Progenitor cell of endocrine pancreas (in vitro differentiated cells): ENCODE results near the gene NDOR1. TPM values are rescaled to one million over a fixed set of nuclear protein-coding genes. Genes with fewer than 3 reads are reported as not detected.

ENCODE experiments used
- DNase-seq: peaks from one replicate; pipeline ENCODE4 v3.0.0; 2021; ENCODE audit warnings: low spot score; ENCODE audit not compliant: unreplicated experiment
- H3K27ac Mint-ChIP-seq: 2 replicates; pipeline ENCODE4 v1.8.0; 2021; ENCODE audit warnings: mild to moderate bottlenecking, moderate library complexity, mixed read lengths
- H3K27me3 Mint-ChIP-seq: 2 replicates; pipeline ENCODE4 v1.8.0; 2021; ENCODE audit warnings: mixed read lengths
- H3K36me3 Mint-ChIP-seq: 2 replicates; pipeline ENCODE4 v1.8.0; 2022; ENCODE audit warnings: mixed read lengths; ENCODE audit not compliant: insufficient read depth
- H3K4me1 Mint-ChIP-seq: 2 replicates; pipeline ENCODE4 v1.8.0; 2021; ENCODE audit warnings: low read depth, mixed read lengths
- H3K4me3 Mint-ChIP-seq: 2 replicates; pipeline ENCODE4 v1.8.0; 2021; ENCODE audit warnings: low read depth, mild to moderate bottlenecking, moderate library complexity, mixed read lengths
- H3K9me3 Mint-ChIP-seq: 2 replicates; pipeline ENCODE4 v1.8.0; 2021; ENCODE audit warnings: low read depth, mixed read lengths
- total RNA-seq: library from RNA; stranded (reverse); gene quantifications from 2 replicates; pipeline ENCODE4 v1.2.1, GENCODE V29; 2021
- TF ChIP-seq, protein P1 (sequence below): fragments of 200-600 bp; sonication (generic); IDR thresholded peaks from one replicate; pipeline ENCODE4 v1.5.0; 2021; ENCODE audit warnings: antibody characterized with exemption, mild to moderate bottlenecking; ENCODE audit not compliant: unreplicated experiment

NDOR1 gene
- total RNA-seq, 1 donor from 2014 or later, result 37.4 TPM

DNA sequence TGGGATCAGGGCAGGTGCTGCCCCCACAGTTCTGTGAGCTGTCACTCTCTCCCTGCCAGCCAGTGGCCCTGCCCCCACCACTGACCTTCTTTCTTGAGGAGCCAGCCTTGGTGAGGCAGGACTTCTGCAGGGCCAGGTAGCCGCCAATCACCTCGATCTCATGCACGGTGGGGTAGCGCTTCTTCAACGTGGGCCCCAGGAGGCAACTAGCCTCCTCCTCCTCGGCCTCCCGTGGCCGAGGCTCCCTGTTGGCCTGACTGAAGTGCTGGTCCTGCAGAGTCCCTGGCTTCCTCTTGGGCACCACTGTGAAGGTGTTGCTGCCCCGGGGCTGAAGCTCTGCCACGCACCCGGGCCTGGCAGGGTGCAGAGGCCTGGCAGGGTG, 6.6 kb upstream of the NDOR1 start:
- no peak overlapping the region for H3K27ac Mint-ChIP-seq
- no peak overlapping the region for H3K4me3 Mint-ChIP-seq
- H3K4me1 Mint-ChIP-seq, result peaks cover 21% of the 10 kb centered on the region
- no peaks in the 10 kb centered on the region for H3K27me3 Mint-ChIP-seq
- TF ChIP-seq, protein P1, sequence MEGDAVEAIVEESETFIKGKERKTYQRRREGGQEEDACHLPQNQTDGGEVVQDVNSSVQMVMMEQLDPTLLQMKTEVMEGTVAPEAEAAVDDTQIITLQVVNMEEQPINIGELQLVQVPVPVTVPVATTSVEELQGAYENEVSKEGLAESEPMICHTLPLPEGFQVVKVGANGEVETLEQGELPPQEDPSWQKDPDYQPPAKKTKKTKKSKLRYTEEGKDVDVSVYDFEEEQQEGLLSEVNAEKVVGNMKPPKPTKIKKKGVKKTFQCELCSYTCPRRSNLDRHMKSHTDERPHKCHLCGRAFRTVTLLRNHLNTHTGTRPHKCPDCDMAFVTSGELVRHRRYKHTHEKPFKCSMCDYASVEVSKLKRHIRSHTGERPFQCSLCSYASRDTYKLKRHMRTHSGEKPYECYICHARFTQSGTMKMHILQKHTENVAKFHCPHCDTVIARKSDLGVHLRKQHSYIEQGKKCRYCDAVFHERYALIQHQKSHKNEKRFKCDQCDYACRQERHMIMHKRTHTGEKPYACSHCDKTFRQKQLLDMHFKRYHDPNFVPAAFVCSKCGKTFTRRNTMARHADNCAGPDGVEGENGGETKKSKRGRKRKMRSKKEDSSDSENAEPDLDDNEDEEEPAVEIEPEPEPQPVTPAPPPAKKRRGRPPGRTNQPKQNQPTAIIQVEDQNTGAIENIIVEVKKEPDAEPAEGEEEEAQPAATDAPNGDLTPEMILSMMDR, result no peak
- no peak for DNase-seq
- no peaks in the 10 kb centered on the region for H3K9me3 Mint-ChIP-seq
- no peaks in the 10 kb centered on the region for H3K36me3 Mint-ChIP-seq

DNA sequence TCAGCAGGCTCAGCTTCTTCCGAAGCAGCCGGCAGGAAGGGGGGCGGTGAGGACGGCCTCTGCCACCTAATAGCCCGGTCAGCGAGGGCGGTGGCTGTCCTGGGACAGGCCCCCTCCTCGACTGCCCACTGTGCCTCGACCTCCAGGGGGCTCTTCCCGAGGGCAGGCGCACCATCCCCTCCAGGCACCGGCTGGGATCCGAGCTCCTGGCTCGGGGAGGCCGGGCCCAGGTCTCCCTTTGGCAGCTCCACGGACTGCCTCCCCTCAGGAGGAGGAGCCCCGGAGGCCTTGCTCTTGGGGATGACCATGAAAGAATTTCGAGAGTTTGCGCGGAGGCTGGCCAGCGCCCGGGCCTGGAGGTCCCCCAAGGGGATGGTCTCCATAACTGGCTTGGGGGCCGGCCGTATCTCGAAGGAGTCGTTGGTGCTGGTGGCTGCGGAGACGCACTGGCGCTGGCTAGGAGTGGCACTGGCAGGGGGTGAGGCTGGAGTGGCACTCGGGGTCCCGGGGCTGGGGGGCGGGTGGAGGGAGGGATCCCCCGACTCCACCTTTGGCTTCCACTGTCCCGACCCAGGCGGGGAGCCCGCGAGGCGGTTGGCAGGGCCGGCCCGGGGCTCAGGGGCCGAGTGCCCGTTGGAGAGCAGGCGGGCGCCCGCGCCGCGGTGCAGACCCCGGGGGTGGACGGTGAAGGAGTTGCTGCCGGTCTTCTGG, 5.9 kb upstream of the NDOR1 start:
- no peaks in the 10 kb centered on the region for H3K36me3 Mint-ChIP-seq
- DNase-seq, result no peak

DNA sequence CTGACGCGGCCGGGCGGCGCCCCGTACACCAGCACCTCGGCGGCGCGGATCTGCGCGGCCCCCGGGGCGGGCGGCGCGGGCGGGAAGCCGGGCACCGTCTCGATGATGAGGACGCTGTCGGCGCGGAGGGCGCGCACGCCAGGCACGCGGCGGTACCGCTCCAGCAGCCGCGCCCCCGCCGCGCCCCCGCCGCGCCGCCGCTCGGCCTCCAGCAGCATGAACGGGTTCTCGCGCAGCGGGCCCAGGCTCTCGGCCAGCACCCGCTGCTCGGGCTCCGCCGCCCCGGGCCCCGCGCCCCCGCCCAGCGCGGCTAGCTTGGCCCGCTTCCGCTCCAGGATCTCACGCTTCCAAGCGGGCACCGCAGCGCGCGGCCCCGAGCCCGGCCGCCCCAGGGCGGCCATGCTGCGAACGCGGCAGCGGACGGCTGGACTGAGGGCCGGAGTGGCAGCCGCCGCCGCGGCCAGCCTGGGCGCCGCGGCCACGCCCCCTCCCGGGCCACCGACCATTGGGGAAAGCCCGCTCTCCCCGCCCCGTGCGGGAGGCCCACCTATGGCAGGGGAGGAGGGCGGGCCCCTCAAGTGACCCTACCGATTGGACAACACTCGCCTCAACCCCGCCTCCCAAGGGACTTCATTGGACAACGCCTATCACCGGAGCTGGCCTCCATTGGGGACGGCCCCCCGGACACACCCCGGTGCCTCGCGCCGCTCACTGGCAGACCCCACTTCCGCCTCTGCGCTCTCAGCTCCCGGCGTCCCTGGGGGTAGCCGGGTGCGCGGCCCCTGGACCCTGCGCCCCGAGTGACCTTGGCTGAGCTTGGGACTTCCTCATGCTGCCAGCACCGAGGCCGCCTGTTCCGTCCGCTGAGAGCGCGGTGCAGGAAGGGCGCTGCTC, 4.9 kb upstream of the NDOR1 start, which contains the start of gene TPRN:
Gene TPRN (minus strand): TSS at position 431 of the 894 bp plus-strand sequence. CDS start 30 bp downstream, at position 401.
- H3K9me3 Mint-ChIP-seq, result no peaks in the 10 kb centered on the region
- TF ChIP-seq, protein P1, result no peak
- DNase-seq, result peak; percentile 98
- H3K4me3 Mint-ChIP-seq, result peak within 1 kb of the TSS; percentile 82
- peaks cover 26% of the 10 kb centered on the region for H3K4me1 Mint-ChIP-seq
- H3K27ac Mint-ChIP-seq, result peak within 1 kb of the TSS; percentile 85
- H3K27me3 Mint-ChIP-seq, result no peaks in the 10 kb centered on the region
- H3K36me3 Mint-ChIP-seq, result no peaks in the 10 kb centered on the region

More for the DNA sequence above, 5.9 kb upstream of the NDOR1 start:
- TF ChIP-seq, protein P1, result no peak
- Mint-ChIP-seq H3K4me1 (peaks cover 26% of the 10 kb centered on the region), H3K27ac (no peak overlapping the region), H3K27me3 (no peaks in the 10 kb centered on the region), H3K4me3 (peak overlapping the region; percentile 82), H3K9me3 (no peaks in the 10 kb centered on the region)

DNA sequence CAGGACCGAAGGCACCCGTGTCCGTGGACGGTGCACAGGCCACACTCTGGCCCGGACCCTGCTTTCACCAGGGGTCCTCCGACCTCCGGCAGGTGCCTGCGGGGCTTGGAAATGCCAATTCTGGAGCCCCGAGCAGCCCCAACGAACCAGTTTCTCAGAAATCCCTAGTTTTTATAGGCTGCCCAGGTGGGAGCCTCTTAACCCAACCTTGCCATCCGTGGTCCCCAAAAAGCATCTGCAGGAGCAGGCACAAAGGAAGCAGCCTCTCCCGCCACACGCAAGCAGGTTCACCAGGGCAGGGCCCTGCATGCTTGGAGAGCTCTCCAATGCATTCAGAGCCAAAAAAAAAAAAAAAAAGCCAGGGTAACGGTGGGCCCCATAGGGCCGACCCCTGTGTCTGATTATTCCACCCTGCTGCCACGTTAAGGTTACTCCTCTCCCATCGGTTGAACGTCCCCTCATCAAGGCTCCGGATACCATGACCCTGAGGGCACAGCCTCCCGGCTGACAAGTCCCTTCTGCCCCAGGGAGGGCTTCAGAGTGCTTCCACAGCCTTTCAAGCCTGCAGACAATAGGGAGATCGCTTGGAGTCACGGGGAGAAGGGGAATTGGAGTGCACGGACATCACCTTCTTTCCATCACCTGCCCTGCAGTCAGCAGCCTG, 4.2 kb upstream of the NDOR1 start:
- no peak for DNase-seq
- H3K4me1 Mint-ChIP-seq, result peaks cover 31% of the 10 kb centered on the region
- H3K36me3 Mint-ChIP-seq, result no peaks in the 10 kb centered on the region
- H3K4me3 Mint-ChIP-seq, result peak overlapping the region; percentile 77
- no peaks in the 10 kb centered on the region for H3K9me3 Mint-ChIP-seq
- TF ChIP-seq, protein P1, result no peak
- H3K27me3 Mint-ChIP-seq, result no peaks in the 10 kb centered on the region
- H3K27ac Mint-ChIP-seq, result peak overlapping the region; percentile 85

DNA sequence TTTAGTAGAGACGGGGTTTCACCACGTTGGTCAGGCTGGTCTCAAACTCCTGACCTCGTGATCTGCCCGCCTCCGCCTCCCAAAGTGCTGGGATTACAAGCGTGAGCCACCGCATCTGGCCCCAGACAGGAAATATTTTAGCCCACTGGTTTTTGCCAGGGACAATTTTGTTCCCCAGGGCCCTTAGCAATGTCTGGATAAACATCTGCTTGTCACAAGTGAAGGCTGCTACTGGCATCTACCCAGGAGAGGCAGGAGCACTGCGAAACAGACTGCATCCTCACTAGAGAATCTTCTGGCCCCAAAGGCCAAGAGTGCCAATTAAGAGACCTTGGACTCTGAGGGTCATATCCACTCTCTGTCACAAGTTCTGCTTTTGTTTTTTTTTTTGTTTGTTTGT, 2.5 kb upstream of the NDOR1 start:
- TF ChIP-seq, protein P1, result no peak
- Mint-ChIP-seq H3K27ac (peak overlapping the region; percentile 90), H3K27me3 (no peaks in the 10 kb centered on the region), H3K9me3 (no peaks in the 10 kb centered on the region), H3K4me3 (peak overlapping the region; percentile 24), H3K4me1 (peaks cover 34% of the 10 kb centered on the region), H3K36me3 (peaks cover 3% of the 10 kb centered on the region)
- no peak for DNase-seq
